AG09309 (cell line): ENCODE results near the gene C11orf16.
"Not testable (repeated sequence)": the region's sequence is repeated elsewhere in the genome, so short reads cannot be mapped to it uniquely, and the experiment has no call there.

Experiments
- DNase-seq: peaks from one replicate; pipeline ENCODE4 v3.0.0-alpha.2; 2010; ENCODE audit warnings: low read depth
- H3K4me3 ChIP-seq: 2 replicates; pipeline ENCODE4 v1.5.1; 2011; ENCODE audit warnings: mild to moderate bottlenecking, low read depth, low read length, moderate library complexity; ENCODE audit not compliant: control insufficient read depth
- TF ChIP-seq, protein P1 (sequence below): IDR thresholded peaks from 2 replicates; pipeline ENCODE4 v1.5.1; 2011; ENCODE audit warnings: mild to moderate bottlenecking, low read depth, low read length, inconsistent platforms; ENCODE audit not compliant: insufficient read depth, control insufficient read depth; ENCODE audit errors: missing control alignments

The C11orf16 gene

GRCh38 chr11:8886322-8886721 lies 46.4 kb downstream of the C11orf16 start:
- H3K4me3 ChIP-seq = no peak overlapping the region
- no peak for DNase-seq
- TF ChIP-seq, protein P1, sequence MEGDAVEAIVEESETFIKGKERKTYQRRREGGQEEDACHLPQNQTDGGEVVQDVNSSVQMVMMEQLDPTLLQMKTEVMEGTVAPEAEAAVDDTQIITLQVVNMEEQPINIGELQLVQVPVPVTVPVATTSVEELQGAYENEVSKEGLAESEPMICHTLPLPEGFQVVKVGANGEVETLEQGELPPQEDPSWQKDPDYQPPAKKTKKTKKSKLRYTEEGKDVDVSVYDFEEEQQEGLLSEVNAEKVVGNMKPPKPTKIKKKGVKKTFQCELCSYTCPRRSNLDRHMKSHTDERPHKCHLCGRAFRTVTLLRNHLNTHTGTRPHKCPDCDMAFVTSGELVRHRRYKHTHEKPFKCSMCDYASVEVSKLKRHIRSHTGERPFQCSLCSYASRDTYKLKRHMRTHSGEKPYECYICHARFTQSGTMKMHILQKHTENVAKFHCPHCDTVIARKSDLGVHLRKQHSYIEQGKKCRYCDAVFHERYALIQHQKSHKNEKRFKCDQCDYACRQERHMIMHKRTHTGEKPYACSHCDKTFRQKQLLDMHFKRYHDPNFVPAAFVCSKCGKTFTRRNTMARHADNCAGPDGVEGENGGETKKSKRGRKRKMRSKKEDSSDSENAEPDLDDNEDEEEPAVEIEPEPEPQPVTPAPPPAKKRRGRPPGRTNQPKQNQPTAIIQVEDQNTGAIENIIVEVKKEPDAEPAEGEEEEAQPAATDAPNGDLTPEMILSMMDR = no peak

GRCh38 chr11:8881585-8881984 lies 51.2 kb downstream of the C11orf16 start:
- not testable (repeated sequence) for H3K4me3 ChIP-seq, DNase-seq

DNA sequence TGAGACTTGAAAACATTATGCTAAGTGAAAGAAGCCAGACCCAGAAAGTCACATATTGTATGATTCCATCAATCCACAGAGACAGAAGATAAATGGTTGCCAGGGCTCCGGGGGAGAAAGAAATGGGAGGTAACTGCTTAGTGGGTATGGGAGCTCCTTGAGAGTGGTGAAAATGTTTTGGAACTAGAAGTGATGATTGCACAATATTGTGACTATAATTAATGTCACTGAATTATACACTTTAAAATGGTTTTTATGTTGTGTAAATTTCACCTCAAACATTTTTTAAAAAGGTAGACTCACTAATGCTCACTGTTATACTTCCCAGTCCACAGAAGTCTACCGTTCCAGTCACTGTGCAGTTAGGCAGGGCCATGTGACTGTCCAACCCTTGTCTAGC lies 54.0 kb downstream of the C11orf16 start:
- TF ChIP-seq, protein P1 = no peak
- DNase-seq = no peak
- no peak overlapping the region for H3K4me3 ChIP-seq

- TF ChIP-seq, protein P1 = no peak
- H3K4me3 ChIP-seq = no peak overlapping the region
- DNase-seq = no peak
These were observed 58.9 kb downstream of the C11orf16 start for GRCh38 chr11:8873741-8874405.

DNA sequence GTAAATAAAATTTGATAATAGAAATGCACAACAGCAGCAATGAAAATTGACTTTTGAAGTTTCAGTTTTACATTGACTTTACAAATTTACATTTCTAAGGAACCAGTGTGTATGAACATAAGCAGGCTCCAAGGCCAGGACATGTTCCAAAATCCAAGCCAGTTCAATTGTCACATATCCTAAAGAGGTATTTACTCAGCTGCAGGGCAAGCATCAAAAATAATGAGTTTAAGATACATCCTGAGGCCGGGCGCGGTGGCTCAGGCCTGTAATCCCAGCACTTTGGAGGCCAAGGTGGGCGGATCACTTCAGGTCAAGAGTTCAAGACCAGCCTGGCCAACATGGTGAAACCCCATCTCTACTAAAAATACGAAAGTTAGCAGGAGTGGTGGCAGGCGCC lies 60.8 kb downstream of the C11orf16 start:
- DNase-seq = no peak
- TF ChIP-seq, protein P1 = no peak
- H3K4me3 ChIP-seq = no peak overlapping the region

DNA sequence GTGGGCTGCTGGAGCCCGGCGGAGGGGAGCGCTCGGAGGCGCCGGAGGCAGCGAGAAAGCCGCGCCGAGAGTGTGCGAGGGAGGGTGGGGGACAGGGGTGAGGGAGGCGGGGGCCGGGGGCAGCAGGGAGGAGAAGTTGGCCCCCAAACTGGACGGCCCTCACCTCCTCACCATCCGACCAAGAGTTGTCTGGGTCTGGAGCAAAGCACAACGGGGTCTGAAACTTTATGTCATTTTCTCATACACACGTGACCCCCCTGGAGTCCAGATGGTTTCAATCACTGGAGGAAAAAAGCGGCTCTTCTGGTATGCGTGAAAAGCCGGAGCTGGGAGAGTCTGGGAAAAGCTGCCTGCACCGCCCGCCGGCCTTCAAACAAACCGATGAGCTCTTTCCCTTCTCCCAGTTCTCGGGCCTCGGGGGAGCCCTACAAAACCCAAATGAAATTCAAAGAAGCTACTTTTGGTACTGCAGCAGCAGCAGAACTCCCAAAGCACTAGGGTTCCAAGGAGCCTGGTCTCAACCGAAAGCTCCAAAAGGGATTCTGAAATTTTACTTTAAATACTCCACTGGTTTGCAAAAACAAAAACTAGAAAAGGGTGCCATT lies 61.5 kb downstream of the C11orf16 start:
- H3K4me3 ChIP-seq = peak overlapping the region; percentile 69
- TF ChIP-seq, protein P1 = no peak
- DNase-seq = peak; percentile 76

GRCh38 chr11:8870411-8871170 lies 62.2 kb downstream of the C11orf16 start:
- TF ChIP-seq, protein P1 = no peak
- DNase-seq = no peak
- H3K4me3 ChIP-seq = peak overlapping the region; percentile 69
